A673 (cell line): Measurements from ENCODE around the gene ZSWIM8.

Source experiments
- CTCF ChIP-seq: fragments of 300-800, 200-600 bp; sonication (generic); conservative IDR thresholded peaks from 2 replicates; pipeline ENCODE4 v1.5.1; 2017; ENCODE audit warnings: low read depth, mild to moderate bottlenecking, antibody characterized with exemption, low read length, moderate library complexity, mixed read lengths
- EZH2 ChIP-seq: fragments of 200-600 bp; sonication (generic); IDR thresholded peaks from 2 replicates; pipeline ENCODE4 v1.6.1; 2017; ENCODE audit warnings: borderline replicate concordance, low read depth, mild to moderate bottlenecking, mixed read lengths, antibody characterized with exemption, low read length; ENCODE audit not compliant: poor library complexity, severe bottlenecking

- TF ChIP-seq CTCF (no peak), EZH2 (no peak)
Observed at GRCh38 chr10:73793456-73793855, 8.1 kb downstream of the ZSWIM8 start.
